Loucy (cell line): ENCODE measurements around the gene SIL1.

ENCODE experiments used
- H2AFZ ChIP-seq: fragments of 200-600 bp; sonication (generic); 2 replicates; pipeline ENCODE4 v1.6.0; 2016; ENCODE audit warnings: antibody characterized with exemption, mild to moderate bottlenecking, low read length, moderate library complexity
- H3F3A ChIP-seq: fragments of 200-600 bp; 2 replicates; pipeline ENCODE4 v1.6.0; 2016; ENCODE audit warnings: antibody characterized with exemption, low read depth, mild to moderate bottlenecking
- H3K27me3 ChIP-seq: fragments of 200-600 bp; sonication (generic); 2 replicates; pipeline ENCODE4 v1.6.1; 2014; ENCODE audit warnings: low read length, mild to moderate bottlenecking; ENCODE audit not compliant: insufficient read depth, poor library complexity, severe bottlenecking
- H3K36me3 ChIP-seq: fragments of 200-600 bp; sonication (generic); 2 replicates; pipeline ENCODE4 v1.6.1; 2016; ENCODE audit warnings: low read length; ENCODE audit not compliant: insufficient read depth
- H3K4me1 ChIP-seq: fragments of 200-600 bp; sonication (generic); 2 replicates; pipeline ENCODE4 v1.5.1; 2014; ENCODE audit warnings: low read length, mild to moderate bottlenecking; ENCODE audit not compliant: insufficient read depth, poor library complexity, severe bottlenecking
- H3K4me2 ChIP-seq: fragments of 200-600 bp; sonication (generic); 2 replicates; pipeline ENCODE4 v1.6.0; 2014; ENCODE audit warnings: antibody characterized with exemption, low read length, low read depth, mild to moderate bottlenecking; ENCODE audit not compliant: poor library complexity, severe bottlenecking
- H3K4me3 ChIP-seq: fragments of 200-600 bp; sonication (generic); 2 replicates; pipeline ENCODE4 v1.5.1; 2014; ENCODE audit warnings: low read length, mild to moderate bottlenecking, mixed read lengths; ENCODE audit not compliant: poor library complexity, severe bottlenecking
- H3K79me2 ChIP-seq: fragments of 200-600 bp; sonication (generic); 2 replicates; pipeline ENCODE4 v1.6.1; 2014; ENCODE audit warnings: low read length; ENCODE audit not compliant: insufficient read depth
- H3K9ac ChIP-seq: fragments of 200-600 bp; sonication (generic); 2 replicates; pipeline ENCODE4 v1.6.0; 2014; ENCODE audit warnings: mild to moderate bottlenecking, low read depth, low read length, moderate library complexity; ENCODE audit not compliant: poor library complexity, severe bottlenecking
- H3K9me2 ChIP-seq: fragments of 200-600 bp; sonication (generic); replicated peaks from 2 replicates; pipeline ENCODE4 v1.6.1; 2016; ENCODE audit warnings: low read depth, low read length, mixed read lengths
- H3K9me3 ChIP-seq: fragments of 200-600 bp; sonication (generic); 2 replicates; pipeline ENCODE4 v1.6.1; 2014; ENCODE audit warnings: mild to moderate bottlenecking, antibody characterized with exemption, low read length, low read depth; ENCODE audit not compliant: insufficient read depth
- H4K20me1 ChIP-seq: fragments of 200-600 bp; sonication (generic); 2 replicates; pipeline ENCODE4 v1.6.0; 2014; ENCODE audit warnings: antibody characterized with exemption, low read length, mild to moderate bottlenecking; ENCODE audit not compliant: insufficient read depth, poor library complexity, severe bottlenecking
- EZH2phosphoT487 ChIP-seq: fragments of 200-600 bp; IDR thresholded peaks from 2 replicates; pipeline ENCODE4 v1.6.1; 2018; ENCODE audit warnings: antibody characterized with exemption, mild to moderate bottlenecking, moderate library complexity, borderline replicate concordance
- TF ChIP-seq, protein P1 (sequence below): fragments of 200-600 bp; sonication (generic); conservative IDR thresholded peaks from 2 replicates; pipeline ENCODE4 v1.5.1; 2014; ENCODE audit warnings: mild to moderate bottlenecking, antibody characterized with exemption, low read length

The SIL1 gene

DNA sequence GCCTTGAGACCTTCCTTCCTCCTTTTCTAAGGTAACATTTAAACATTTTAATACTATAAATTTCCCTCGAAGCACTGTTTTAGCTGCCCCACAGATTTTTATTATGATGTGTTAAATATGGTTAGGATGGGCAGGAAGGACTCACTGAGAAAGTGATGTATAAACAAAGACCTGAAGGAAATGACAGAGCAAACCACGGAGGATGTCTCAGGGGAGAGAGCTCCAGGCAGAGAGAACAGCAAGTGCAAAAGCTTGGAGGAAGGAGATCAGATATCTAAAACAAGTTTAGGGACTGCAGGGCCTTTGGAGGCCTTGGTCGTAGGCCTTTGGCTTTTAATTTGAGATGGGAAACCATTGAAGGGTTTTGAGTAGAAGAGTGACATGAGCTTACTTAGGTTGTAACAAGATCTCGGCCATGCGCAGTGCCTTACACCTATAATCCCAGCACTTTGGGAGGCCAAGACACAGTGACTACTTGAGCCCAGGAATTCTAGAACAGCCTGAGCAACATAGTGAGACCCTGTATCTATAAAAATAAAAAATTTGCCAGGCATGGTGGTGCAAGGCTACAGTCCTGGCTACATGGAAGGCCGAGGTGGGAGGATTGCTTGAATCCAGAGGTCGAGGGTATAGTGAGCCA lies 287.5 kb downstream of the SIL1 start:
- H3K4me2 ChIP-seq: no peak overlapping the region
- peaks cover 13% of the 10 kb centered on the region; the same call in 1 of the 2 replicates for H3K36me3 ChIP-seq
- no peak overlapping the region for H3K4me3 ChIP-seq
- H3K27me3 ChIP-seq: no peaks in the 10 kb centered on the region
- no peak for TF ChIP-seq EZH2phosphoT487
- TF ChIP-seq, protein P1, sequence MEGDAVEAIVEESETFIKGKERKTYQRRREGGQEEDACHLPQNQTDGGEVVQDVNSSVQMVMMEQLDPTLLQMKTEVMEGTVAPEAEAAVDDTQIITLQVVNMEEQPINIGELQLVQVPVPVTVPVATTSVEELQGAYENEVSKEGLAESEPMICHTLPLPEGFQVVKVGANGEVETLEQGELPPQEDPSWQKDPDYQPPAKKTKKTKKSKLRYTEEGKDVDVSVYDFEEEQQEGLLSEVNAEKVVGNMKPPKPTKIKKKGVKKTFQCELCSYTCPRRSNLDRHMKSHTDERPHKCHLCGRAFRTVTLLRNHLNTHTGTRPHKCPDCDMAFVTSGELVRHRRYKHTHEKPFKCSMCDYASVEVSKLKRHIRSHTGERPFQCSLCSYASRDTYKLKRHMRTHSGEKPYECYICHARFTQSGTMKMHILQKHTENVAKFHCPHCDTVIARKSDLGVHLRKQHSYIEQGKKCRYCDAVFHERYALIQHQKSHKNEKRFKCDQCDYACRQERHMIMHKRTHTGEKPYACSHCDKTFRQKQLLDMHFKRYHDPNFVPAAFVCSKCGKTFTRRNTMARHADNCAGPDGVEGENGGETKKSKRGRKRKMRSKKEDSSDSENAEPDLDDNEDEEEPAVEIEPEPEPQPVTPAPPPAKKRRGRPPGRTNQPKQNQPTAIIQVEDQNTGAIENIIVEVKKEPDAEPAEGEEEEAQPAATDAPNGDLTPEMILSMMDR: no peak
- H3K9me2 ChIP-seq: no peaks in the 10 kb centered on the region
- H3F3A ChIP-seq: no peaks in the 10 kb centered on the region
- H3K4me1 ChIP-seq: peaks cover 7% of the 10 kb centered on the region
- peaks cover 13% of the 10 kb centered on the region; the same call in 1 of the 2 replicates for H3K9me3 ChIP-seq
- H3K9ac ChIP-seq: no peak overlapping the region
- H4K20me1 ChIP-seq: no peaks in the 10 kb centered on the region
- no peaks in the 10 kb centered on the region for H3K79me2 ChIP-seq
- no peak overlapping the region for H2AFZ ChIP-seq

DNA sequence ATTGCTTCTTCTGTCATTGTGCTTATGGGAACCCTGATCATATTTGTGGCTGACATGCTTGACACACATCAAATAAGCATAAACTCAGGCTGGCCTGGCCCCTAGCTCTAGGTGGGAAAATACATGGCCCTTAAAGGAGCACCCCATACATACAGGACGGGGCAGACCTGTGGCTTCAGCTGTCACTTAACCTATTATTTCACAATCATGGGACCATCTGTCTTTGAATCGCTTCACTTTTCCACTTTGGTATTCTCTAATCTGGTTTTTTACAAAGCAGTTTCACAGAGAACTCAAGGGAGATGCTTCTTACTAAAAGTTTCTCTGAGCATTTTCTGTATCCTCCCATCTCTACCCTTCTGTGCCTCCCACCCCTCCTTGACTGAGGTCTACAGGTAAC lies 288.4 kb downstream of the SIL1 start:
- no peak overlapping the region for H3K4me3 ChIP-seq
- H3K4me1 ChIP-seq: peaks cover 7% of the 10 kb centered on the region
- no peaks in the 10 kb centered on the region for H3K27me3 ChIP-seq
- H3K79me2 ChIP-seq: no peaks in the 10 kb centered on the region
- no peak overlapping the region for H2AFZ ChIP-seq
- no peaks in the 10 kb centered on the region for H4K20me1 ChIP-seq
- TF ChIP-seq, protein P1: no peak
- TF ChIP-seq EZH2phosphoT487: no peak
- H3K9me3 ChIP-seq: peaks cover 13% of the 10 kb centered on the region; the same call in 1 of the 2 replicates
- peaks cover 19% of the 10 kb centered on the region; the same call in 1 of the 2 replicates for H3K36me3 ChIP-seq
- H3F3A ChIP-seq: no peaks in the 10 kb centered on the region
- H3K9ac ChIP-seq: no peak overlapping the region
- no peak overlapping the region for H3K4me2 ChIP-seq
- H3K9me2 ChIP-seq: no peaks in the 10 kb centered on the region

DNA sequence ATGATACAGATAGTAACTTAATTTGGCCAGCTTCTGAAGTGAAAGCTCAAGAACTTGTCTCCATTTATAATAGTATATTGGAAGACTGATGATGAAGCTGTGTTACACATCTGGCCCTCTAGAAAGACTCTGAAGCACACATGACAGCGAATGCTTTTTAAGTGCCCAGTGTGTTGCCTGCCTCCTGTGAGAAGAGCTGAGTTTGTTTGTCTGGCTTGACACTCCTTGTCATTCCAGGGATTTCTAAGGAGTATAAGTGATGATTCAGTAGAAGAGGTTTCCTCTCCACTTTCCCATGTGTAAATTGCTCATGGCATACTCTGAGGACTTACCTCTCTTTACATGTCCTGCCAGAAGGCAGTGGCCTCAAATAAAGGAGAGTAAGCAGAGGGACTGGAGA lies 292.6 kb downstream of the SIL1 start:
- H3K9me3 ChIP-seq: peaks cover 13% of the 10 kb centered on the region; the same call in 1 of the 2 replicates
- H3K4me1 ChIP-seq: peaks cover 2% of the 10 kb centered on the region
- H3K36me3 ChIP-seq: peaks cover 24% of the 10 kb centered on the region; the same call in 1 of the 2 replicates
- no peaks in the 10 kb centered on the region for H3K9me2 ChIP-seq
- no peak overlapping the region for H3K4me3 ChIP-seq
- no peaks in the 10 kb centered on the region for H3K79me2 ChIP-seq
- no peaks in the 10 kb centered on the region for H3K27me3 ChIP-seq
- H2AFZ ChIP-seq: no peak overlapping the region
- no peaks in the 10 kb centered on the region for H3F3A ChIP-seq
- H4K20me1 ChIP-seq: no peaks in the 10 kb centered on the region
- H3K9ac ChIP-seq: no peak overlapping the region
- H3K4me2 ChIP-seq: no peak overlapping the region
- no peak for TF ChIP-seq EZH2phosphoT487
- TF ChIP-seq, protein P1: no peak
